Gastroesophageal sphincter (tissue), 4 donors: ENCODE results near the gene ZFHX3. TPM values are rescaled to one million over a fixed set of nuclear protein-coding genes. Genes with fewer than 3 reads are reported as not detected.

Source experiments
- ATAC-seq: fragments of 150-250 bp; one replicate; pipeline ENCODE4 v1.9.1; 2016; ENCODE audit warnings: mild to moderate bottlenecking, moderate library complexity
- H3K27ac ChIP-seq, 4 donors: fragments of 200-600 bp; sonication (generic) in 3 of 4; 1 replicate in 3 of 4; 2 replicates in 1 of 4; pipeline ENCODE4 v1.5.1; 2016 to 2019
- H3K27me3 ChIP-seq: fragments of 200-600 bp; sonication (generic); one replicate; pipeline ENCODE4 v1.5.1; 2019
- H3K36me3 ChIP-seq, 2 donors: fragments of 200-600 bp; sonication (generic); one replicate each; pipeline ENCODE4 v1.5.1; 2019; ENCODE audit warnings: control low read depth in 1 of 2
- H3K4me1 ChIP-seq, 3 donors: fragments of 200-600 bp; sonication (generic); 1 replicate in 2 of 3; 2 replicates in 1 of 3; pipeline ENCODE4 v1.5.1; 2016 to 2019; ENCODE audit warnings: control low read depth in 2 of 3
- H3K4me3 ChIP-seq, 2 donors: fragments of 200-600 bp; sonication (generic); one replicate each; pipeline ENCODE4 v1.5.1; 2019; ENCODE audit warnings: mild to moderate bottlenecking in 1 of 2, moderate library complexity in 1 of 2
- H3K9me3 ChIP-seq, 3 donors: fragments of 200-600 bp; sonication (generic); one replicate each; pipeline ENCODE4 v1.5.1; 2017 to 2019; ENCODE audit warnings: control low read depth in 2 of 3
- EP300 ChIP-seq: sonication (generic); formaldehyde crosslinking; IDR thresholded peaks from one replicate; pipeline ENCODE4 v1.6.1; 2017; ENCODE audit warnings: antibody characterized with exemption, mild to moderate bottlenecking
- POLR2A ChIP-seq, 2 donors: fragments of 450-650 bp; IDR thresholded peaks; one replicate each; pipeline ENCODE4 v1.6.1; 2017; ENCODE audit warnings: antibody characterized with exemption in 2 of 2, mild to moderate bottlenecking in 2 of 2, moderate library complexity in 1 of 2
- POLR2AphosphoS5 ChIP-seq: sonication (generic); formaldehyde crosslinking; IDR thresholded peaks from one replicate; pipeline ENCODE4 v1.6.1; 2017; ENCODE audit warnings: antibody characterized with exemption
- WGBS, 2 donors: methylation state at CpG; one replicate each; pipeline ENCODE4 v1.1.5; 2018; ENCODE audit warnings: low coverage in 1 of 2; 5-methylcytosine and 5-hydroxymethylcytosine counted together
- total RNA-seq, 4 donors: library from RNA; depleted of rRNA; stranded (reverse); fragments of >200 nt; gene quantifications; one replicate each; pipeline ENCODE4 v1.1.0, GENCODE V29; 2016
- TF ChIP-seq, protein P1 (sequence below), 4 experiments: fragments of 200-600 bp in 2 of 4; fragments of 450-650 bp in 2 of 4; sonication (generic) in 1 of 4; IDR thresholded peaks; one replicate each; pipeline ENCODE4 v1.5.1; 2017 to 2019; ENCODE audit warnings: antibody characterized with exemption in 4 of 4, mild to moderate bottlenecking in 2 of 4, moderate library complexity in 2 of 4

The ZFHX3 gene
- total RNA-seq, 4 donors from 2014 or later = 24.0 to 47.1 (median 29.5) TPM

DNA sequence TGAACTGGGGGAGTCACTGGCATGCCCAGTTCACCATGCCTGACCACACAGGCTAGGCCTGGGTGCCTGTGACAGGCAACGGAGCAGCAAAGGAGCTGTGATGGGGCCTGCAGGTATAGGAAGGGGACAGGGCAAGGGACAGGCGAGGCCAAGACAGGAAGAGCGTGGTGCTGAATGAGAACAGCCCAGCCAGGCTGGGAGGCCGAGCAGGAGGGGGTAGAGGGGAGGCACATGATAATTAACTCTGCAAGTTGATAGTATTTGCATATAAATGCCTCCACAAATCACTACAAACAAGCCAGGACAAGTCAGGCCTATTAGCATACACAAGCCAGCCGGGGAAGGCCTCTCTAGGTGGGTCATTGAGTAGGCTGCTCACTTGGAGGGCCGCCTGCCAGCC lies 7.8 kb downstream of the ZFHX3 start:
- H3K4me3 ChIP-seq = no peak overlapping the region
- no peaks in the 10 kb centered on the region for H3K9me3 ChIP-seq
- WGBS, 2 donors = 76 to 79% methylated on average over 2 to 5 of the region's 6 CpGs
- TF ChIP-seq POLR2AphosphoS5 (no peak), POLR2A (IDR thresholded peaks at IDR 0.05) (no peak), EP300 (no peak)
- TF ChIP-seq, protein P1, sequence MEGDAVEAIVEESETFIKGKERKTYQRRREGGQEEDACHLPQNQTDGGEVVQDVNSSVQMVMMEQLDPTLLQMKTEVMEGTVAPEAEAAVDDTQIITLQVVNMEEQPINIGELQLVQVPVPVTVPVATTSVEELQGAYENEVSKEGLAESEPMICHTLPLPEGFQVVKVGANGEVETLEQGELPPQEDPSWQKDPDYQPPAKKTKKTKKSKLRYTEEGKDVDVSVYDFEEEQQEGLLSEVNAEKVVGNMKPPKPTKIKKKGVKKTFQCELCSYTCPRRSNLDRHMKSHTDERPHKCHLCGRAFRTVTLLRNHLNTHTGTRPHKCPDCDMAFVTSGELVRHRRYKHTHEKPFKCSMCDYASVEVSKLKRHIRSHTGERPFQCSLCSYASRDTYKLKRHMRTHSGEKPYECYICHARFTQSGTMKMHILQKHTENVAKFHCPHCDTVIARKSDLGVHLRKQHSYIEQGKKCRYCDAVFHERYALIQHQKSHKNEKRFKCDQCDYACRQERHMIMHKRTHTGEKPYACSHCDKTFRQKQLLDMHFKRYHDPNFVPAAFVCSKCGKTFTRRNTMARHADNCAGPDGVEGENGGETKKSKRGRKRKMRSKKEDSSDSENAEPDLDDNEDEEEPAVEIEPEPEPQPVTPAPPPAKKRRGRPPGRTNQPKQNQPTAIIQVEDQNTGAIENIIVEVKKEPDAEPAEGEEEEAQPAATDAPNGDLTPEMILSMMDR (IDR thresholded peaks at IDR 0.05) = no peak
- H3K27me3 ChIP-seq = no peaks in the 10 kb centered on the region
- no peaks in the 10 kb centered on the region for H3K36me3 ChIP-seq
- ATAC-seq = no peak
- H3K27ac ChIP-seq = no peak overlapping the region
- H3K4me1 ChIP-seq = peaks cover 0 to 94% (median 42%) of the 10 kb centered on the region in 3 donors

GRCh38 chr16:73037845-73038570 lies 9.9 kb downstream of the ZFHX3 start:
- Histone ChIP-seq H3K27me3 (no peaks in the 10 kb centered on the region), H3K9me3 (no peaks in the 10 kb centered on the region), H3K27ac (peak overlapping the region in 1 of 4 donors; percentile 26), H3K4me3 (no peak overlapping the region), H3K36me3 (no peaks in the 10 kb centered on the region), H3K4me1 (peaks cover 0 to 84% (median 37%) of the 10 kb centered on the region in 3 donors)
- no peak for ATAC-seq
- TF ChIP-seq POLR2AphosphoS5 (no peak), EP300 (no peak), POLR2A (IDR thresholded peaks at IDR 0.05) (no peak)
- TF ChIP-seq, protein P1 (IDR thresholded peaks at IDR 0.05) = no peak
- 74 to 89% methylated on average over 4 to 10 of the region's 14 CpGs for WGBS, 2 donors

GRCh38 chr16:73037331-73037745 lies 10.6 kb downstream of the ZFHX3 start:
- H3K27me3 ChIP-seq = no peaks in the 10 kb centered on the region
- H3K4me3 ChIP-seq = no peak overlapping the region
- H3K4me1 ChIP-seq = peaks cover 0 to 84% (median 37%) of the 10 kb centered on the region in 3 donors
- ATAC-seq = peak; percentile 12
- H3K36me3 ChIP-seq = no peaks in the 10 kb centered on the region
- H3K27ac ChIP-seq = peak overlapping the region in 1 of 4 donors; percentile 26
- TF ChIP-seq EP300 (no peak), POLR2AphosphoS5 (no peak), POLR2A (IDR thresholded peaks at IDR 0.05) (no peak)
- TF ChIP-seq, protein P1 (IDR thresholded peaks at IDR 0.05) = no peak
- H3K9me3 ChIP-seq = no peaks in the 10 kb centered on the region
- WGBS, 2 donors = 40 to 52% methylated on average over 4 to 5 of the region's 5 CpGs

DNA sequence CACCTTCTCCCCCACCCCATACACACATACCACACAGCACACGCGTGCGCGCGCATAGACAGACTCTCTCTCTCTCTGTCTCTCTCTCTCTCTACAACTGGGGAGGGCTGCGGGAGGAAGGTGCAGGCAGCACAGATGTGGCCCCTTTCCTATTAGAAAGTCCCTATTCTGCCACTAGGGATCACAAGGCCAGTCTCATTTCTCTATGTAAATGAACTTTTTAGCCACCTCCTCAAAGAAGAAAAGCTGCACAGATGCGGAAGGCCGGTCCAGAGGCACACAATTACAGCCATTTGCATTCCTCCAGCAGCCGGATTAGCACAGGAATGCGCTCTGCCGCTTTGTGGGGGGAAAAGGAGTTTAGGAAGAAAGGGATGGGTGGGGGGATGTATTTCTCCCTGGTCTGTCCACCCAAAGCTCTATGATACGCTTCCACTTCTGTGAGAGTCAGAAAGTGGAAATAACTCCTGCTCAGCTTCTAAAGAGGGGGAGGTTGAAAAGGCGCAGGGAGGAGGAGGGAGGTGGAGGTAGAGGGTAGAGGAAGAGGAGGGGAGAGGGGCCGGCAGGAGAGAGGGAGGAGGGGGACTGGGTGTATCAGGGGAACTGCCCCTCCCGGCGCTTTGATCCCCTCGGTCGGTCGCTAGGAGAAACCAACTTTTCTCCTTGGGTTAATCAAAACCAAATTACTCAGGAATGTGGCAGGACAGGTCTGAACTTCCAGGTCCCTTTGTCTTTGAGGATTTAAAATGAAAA lies 11.7 kb downstream of the ZFHX3 start:
- Histone ChIP-seq H3K36me3 (no peaks in the 10 kb centered on the region), H3K27me3 (no peaks in the 10 kb centered on the region), H3K27ac (peak overlapping the region in 2 of 4 donors; percentile 9 to 27), H3K9me3 (no peaks in the 10 kb centered on the region), H3K4me3 (no peak overlapping the region), H3K4me1 (peaks cover 0 to 84% (median 40%) of the 10 kb centered on the region in 3 donors)
- whole genome bisulfite sequencing, 2 donors = 62 to 100% methylated on average over 1 to 16 of the region's 19 CpGs
- ATAC-seq = no peak
- no peak for TF ChIP-seq EP300
- TF ChIP-seq, protein P1 (IDR thresholded peaks at IDR 0.05) = no peak
- TF ChIP-seq POLR2A (IDR thresholded peaks at IDR 0.05) = no peak
